UCSD-AML1 (cell line): ENCODE measurements around the gene CYP2A6.
A peak's percentile ranks its signal among the peaks of the same experiment; 100 is the strongest.

Experiments used
- DNase-seq: peaks from one replicate; lab custom pipeline; 2025; ENCODE audit not compliant: unreplicated experiment; lab: John Stamatoyannopoulos, UW

The CYP2A6 gene

GRCh38 chr19:40803170-40803856 is 46.9 kb downstream of the CYP2A6 start:
- DNase-seq: no peak

- peak; percentile 40 for DNase-seq
Observed at GRCh38 chr19:40802300-40803169, 47.7 kb downstream of the CYP2A6 start.

GRCh38 chr19:40801426-40802299 is 48.6 kb downstream of the CYP2A6 start:
- DNase-seq: no peak

- DNase-seq: no peak
Observed at GRCh38 chr19:40800997-40801377, 49.3 kb downstream of the CYP2A6 start.

GRCh38 chr19:40800339-40800996 is 49.8 kb downstream of the CYP2A6 start:
- no peak for DNase-seq

- DNase-seq: peak; percentile 60
Observed at GRCh38 chr19:40799558-40800338, 50.5 kb downstream of the CYP2A6 start.

GRCh38 chr19:40798683-40799557 is 51.3 kb downstream of the CYP2A6 start, which contains the start of gene EGLN2:
Gene EGLN2, plus strand, starts transcription at chr19:40799191. Its CDS starts 1,382 bp downstream, at chr19:40800573.
- peak; percentile 100 for DNase-seq

GRCh38 chr19:40797963-40798682 is 52.1 kb downstream of the CYP2A6 start:
- DNase-seq: peak; percentile 86

- DNase-seq: no peak
Observed at GRCh38 chr19:40797166-40797962, 52.9 kb downstream of the CYP2A6 start.
